ENCODE results near the gene RSPH9. TPM values are rescaled to one million over a fixed set of nuclear protein-coding genes. Genes with fewer than 3 reads are reported as not detected.

The RSPH9 gene
- total RNA-seq, 2 donors from 2014 or later: not detected

GRCh38 chr6:43674921-43675320 lies 30.1 kb downstream of the RSPH9 start:
- H3K27ac ChIP-seq: no peak overlapping the region
- peaks cover 17% of the 10 kb centered on the region for H3K36me3 ChIP-seq
- intact Hi-C loops (cut with DNase I): no loop called here

GRCh38 chr6:43676962-43677606 lies 32.2 kb downstream of the RSPH9 start:
- H3K9ac ChIP-seq (ENCODE audit: low read depth in 2 of 2, low read length in 2 of 2): peak overlapping the region in 1 of 2 donors; percentile 66
- H3K9me3 ChIP-seq: no peaks in the 10 kb centered on the region
- intact Hi-C loops (cut with DNase I): no loop called here
- H3K27me3 ChIP-seq: no peaks in the 10 kb centered on the region
- H3K4me3 ChIP-seq: no peak overlapping the region
- DNase-seq: no peak
- H3K27ac ChIP-seq: no peak overlapping the region
- TF ChIP-seq CTCF (IDR thresholded peaks at IDR 0.05): no peak
- H3K36me3 ChIP-seq: peaks cover 17% of the 10 kb centered on the region
- H3K4me1 ChIP-seq: peaks cover 13% of the 10 kb centered on the region

More at GRCh38 chr6:43674921-43675320, 30.1 kb downstream of the RSPH9 start:
- Histone ChIP-seq H3K9ac (ENCODE audit: low read depth in 2 of 2, low read length in 2 of 2) (no peak overlapping the region), H3K4me1 (no peaks in the 10 kb centered on the region), H3K27me3 (no peaks in the 10 kb centered on the region), H3K4me3 (no peak overlapping the region), H3K9me3 (no peaks in the 10 kb centered on the region)
- no peak for TF ChIP-seq CTCF (IDR thresholded peaks at IDR 0.05)
- DNase-seq: no peak

DNA sequence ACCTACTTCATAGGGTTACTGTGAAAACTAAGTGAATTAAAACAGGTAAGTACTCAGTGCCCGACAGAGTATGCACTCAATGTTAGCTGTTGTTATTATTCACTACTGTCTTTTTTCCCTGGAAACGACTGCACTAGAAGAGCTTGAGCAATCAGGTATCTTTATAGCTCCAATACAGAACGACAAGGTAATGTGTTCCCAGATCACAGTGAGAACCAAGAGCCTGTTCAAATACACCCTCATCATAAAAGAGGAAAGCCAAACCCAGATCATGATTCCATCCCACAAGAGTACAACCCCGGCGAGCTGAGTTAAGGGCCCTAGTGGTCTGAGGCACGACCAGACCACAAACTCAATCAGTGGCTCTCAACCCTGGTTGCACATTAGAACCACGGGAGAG lies 32.9 kb downstream of the RSPH9 start:
- Histone ChIP-seq H3K4me3 (no peak overlapping the region), H3K36me3 (peaks cover 17% of the 10 kb centered on the region), H3K4me1 (peaks cover 13% of the 10 kb centered on the region), H3K9me3 (no peaks in the 10 kb centered on the region), H3K9ac (ENCODE audit: low read depth in 2 of 2, low read length in 2 of 2) (peak overlapping the region in 1 of 2 donors; percentile 66), H3K27me3 (no peaks in the 10 kb centered on the region), H3K27ac (no peak overlapping the region)
- intact Hi-C loops (cut with DNase I): no loop called here
- TF ChIP-seq CTCF (IDR thresholded peaks at IDR 0.05): no peak
- DNase-seq: no peak

DNA sequence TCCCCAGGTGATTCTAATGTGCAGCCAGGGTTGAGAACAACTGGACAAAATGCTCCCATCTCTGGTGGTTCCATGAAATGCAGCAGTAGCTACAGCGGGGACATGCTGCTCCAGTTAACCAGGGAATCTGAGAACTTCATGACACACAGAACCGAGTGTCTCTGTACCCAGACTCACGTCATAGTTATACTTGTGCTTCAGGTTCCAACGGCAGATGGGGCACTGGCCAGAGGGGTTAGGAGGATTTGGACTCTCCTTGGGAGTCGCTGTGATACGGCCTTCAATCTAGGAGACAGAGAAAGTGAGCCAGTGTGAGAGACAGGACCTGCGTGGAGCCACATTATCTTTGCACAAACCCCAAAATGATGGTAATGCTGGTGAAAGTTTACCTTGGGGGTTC lies 33.5 kb downstream of the RSPH9 start:
- peaks cover 17% of the 10 kb centered on the region for H3K36me3 ChIP-seq
- DNase-seq: no peak
- no peaks in the 10 kb centered on the region for H3K27me3 ChIP-seq
- H3K4me1 ChIP-seq: peaks cover 14% of the 10 kb centered on the region
- no peaks in the 10 kb centered on the region for H3K9me3 ChIP-seq
- intact Hi-C loops (cut with DNase I): no loop called here
- no peak for TF ChIP-seq CTCF (IDR thresholded peaks at IDR 0.05)
- H3K9ac ChIP-seq (ENCODE audit: low read depth in 2 of 2, low read length in 2 of 2): peak overlapping the region in 1 of 2 donors; percentile 5
- H3K27ac ChIP-seq: no peak overlapping the region
- no peak overlapping the region for H3K4me3 ChIP-seq

DNA sequence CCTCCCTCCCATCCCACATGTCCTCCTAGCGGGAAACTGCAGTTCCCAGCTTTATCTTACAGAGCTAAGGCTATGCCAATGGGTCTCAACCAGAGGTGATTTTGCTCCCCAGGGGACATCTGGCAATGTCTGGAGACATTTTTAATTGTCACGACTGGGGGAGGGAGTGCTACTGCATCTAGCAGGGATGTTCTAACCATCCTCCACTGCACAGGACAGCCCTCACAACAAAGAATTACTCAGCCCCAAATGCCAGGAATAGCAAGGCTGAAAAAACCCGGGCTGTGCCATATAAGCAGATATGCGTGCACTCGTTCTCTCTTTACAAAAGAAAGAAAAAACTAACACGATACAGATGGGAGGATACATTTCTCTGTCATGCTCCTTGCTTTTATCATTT lies 34.2 kb downstream of the RSPH9 start:
- H3K36me3 ChIP-seq: peaks cover 17% of the 10 kb centered on the region
- no peak overlapping the region for H3K27ac ChIP-seq
- peaks cover 21% of the 10 kb centered on the region for H3K4me1 ChIP-seq
- no peaks in the 10 kb centered on the region for H3K27me3 ChIP-seq
- DNase-seq: no peak
- no peak overlapping the region for H3K4me3 ChIP-seq
- H3K9ac ChIP-seq (ENCODE audit: low read depth in 2 of 2, low read length in 2 of 2): no peak overlapping the region
- intact Hi-C loops (cut with DNase I): no loop called here
- TF ChIP-seq CTCF (IDR thresholded peaks at IDR 0.05): no peak
- no peaks in the 10 kb centered on the region for H3K9me3 ChIP-seq
